GM19438 (cell line): Measurements from ENCODE around the gene SUSD4.
"Not testable (repeated sequence)": the region's sequence is repeated elsewhere in the genome, so short reads cannot be mapped to it uniquely, and the experiment has no call there.

Experiments
- ATAC-seq: cut with Tn5 transposase; IDR thresholded peaks from one replicate; pipeline ENCODE4 v1.9.1; 2021; ENCODE audit warnings: low read depth; ENCODE audit not compliant: unreplicated experiment

Gene SUSD4

DNA sequence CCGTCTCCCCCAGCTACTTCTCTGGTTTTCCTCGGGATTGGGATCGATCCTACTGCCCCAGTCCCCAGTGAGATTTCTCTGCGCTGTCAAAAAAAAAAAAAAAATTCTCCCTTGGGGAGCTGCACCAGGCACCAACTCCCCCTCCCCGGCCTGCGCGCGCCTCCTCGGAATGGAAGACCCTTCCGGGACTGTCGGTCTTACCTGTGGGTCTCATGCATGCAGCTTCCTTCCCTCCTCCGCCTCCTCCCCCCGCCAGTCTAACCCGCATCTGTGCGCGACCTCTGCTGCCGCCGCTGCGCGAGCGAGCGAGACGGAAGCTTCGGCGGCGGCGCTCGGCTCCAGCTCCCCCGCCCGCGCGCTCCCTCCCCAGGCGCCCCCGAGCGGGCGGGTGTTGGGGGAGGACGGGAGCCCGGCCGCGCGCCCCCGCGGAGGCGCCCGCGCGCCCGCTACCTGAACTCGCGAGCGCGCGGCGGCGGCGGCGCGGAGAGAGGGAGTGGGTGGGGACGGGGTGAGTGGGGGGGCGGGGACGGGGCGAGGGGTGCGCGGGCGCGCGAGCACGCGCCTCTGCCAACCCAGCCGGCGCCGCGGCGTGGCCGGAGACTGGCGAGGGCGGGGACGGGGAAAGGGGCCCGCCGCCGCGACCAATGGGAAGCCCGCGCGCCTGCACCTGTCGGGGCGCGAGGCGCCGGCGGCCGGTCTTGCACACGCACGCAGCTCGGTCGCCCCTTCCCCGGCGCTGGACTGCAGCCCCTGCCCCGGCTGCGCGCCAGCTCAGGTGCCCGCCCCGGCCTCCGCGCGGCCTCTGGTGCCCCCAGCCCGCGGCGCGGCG is at the start of gene SUSD4:
Gene SUSD4 (minus strand): TSS at position 321 of the 829 bp plus-strand sequence. CDS start 751 bp downstream, outside the sequence.
- no peak for ATAC-seq

- ATAC-seq, result no peak
Measured at GRCh38 chr1:223413216-223413615, 49.2 kb upstream of the SUSD4 start.

DNA sequence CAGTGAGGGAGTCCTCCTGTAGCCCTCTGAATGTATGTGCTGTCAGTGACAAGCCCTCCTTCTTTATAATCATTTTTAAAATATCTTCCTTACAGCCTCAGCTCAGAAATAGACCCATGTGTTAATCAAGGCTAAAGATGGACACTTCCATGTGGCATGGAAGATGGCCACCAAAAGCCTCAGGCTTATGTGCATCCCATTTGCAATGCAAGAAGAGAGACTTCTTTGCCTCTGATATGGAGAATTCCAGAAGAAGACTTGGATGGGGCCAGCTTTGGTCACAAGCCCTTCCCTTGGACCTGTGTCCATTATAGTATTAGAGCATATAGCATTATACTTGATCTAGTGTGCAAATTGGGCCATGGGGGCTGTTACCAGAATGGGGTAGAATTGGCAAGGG is 47.7 kb upstream of the SUSD4 start:
- no peak for ATAC-seq

DNA sequence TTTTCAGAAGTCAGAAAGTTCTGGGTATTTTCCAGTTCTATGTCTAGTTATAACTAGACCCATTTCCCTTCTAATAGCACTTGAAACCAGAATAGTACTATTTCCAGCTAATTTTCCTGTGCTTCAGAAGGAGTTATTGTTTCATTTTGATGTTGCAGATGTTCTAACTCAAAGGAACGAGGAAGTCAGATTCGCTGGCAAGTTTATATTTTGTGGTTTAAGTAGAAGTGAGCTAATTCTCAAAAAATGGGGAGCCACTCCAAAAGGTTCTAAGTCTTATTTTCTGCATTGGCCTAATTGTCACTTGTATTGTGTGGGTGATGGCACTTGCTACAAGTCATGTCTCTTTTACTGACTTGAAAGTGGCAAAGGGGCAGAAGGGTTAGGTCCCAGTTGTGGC is 47.3 kb upstream of the SUSD4 start:
- no peak for ATAC-seq

GRCh38 chr1:223410036-223410435 is 46.1 kb upstream of the SUSD4 start:
- no peak for ATAC-seq

GRCh38 chr1:223405507-223405906 is 41.5 kb upstream of the SUSD4 start:
- ATAC-seq, result no peak

GRCh38 chr1:223403184-223403815 is 39.3 kb upstream of the SUSD4 start:
- ATAC-seq, result no peak

- ATAC-seq, result no peak
Measured at GRCh38 chr1:223402790-223403142, 38.8 kb upstream of the SUSD4 start.

GRCh38 chr1:223401873-223402789 is 38.2 kb upstream of the SUSD4 start:
- no peak for ATAC-seq

GRCh38 chr1:223399393-223399792 is 35.4 kb upstream of the SUSD4 start:
- not testable (repeated sequence) for ATAC-seq

GRCh38 chr1:223394706-223395105 is 30.7 kb upstream of the SUSD4 start:
- ATAC-seq, result no peak

- ATAC-seq, result no peak
Measured at GRCh38 chr1:223394242-223394641, 30.3 kb upstream of the SUSD4 start.

- ATAC-seq, result no peak
Measured at GRCh38 chr1:223393275-223394214, 29.6 kb upstream of the SUSD4 start, which contains the start of gene CCDC185. Gene CCDC185, plus strand, starts transcription at chr1:223393415. Its CDS starts 61 bp downstream, at chr1:223393476.

DNA sequence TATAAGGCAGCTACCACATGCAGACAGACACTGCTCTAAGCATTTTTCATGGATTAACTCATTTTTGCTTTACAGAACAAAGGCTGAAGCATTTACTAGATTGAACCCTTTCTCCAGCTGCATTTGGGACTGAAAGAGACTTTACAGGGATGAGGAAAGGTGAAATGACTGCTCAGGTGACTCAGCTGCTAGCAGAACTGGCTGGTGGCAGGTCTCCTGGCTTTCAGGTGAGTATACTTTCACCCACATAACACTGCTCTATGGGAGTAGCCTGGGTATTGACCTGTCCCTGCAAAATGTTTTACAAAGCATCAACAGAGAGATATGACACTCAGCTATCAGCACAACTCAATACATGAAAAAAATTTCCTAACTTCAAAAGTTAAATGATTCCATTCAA is 26.6 kb upstream of the SUSD4 start:
- ATAC-seq, result no peak

- ATAC-seq, result no peak
Measured at GRCh38 chr1:223386013-223386412, 22.0 kb upstream of the SUSD4 start.

- no peak for ATAC-seq
Measured at GRCh38 chr1:223378754-223379153, 14.8 kb upstream of the SUSD4 start.

- ATAC-seq, result no peak
Measured at GRCh38 chr1:223374064-223374610, 10.2 kb upstream of the SUSD4 start.

DNA sequence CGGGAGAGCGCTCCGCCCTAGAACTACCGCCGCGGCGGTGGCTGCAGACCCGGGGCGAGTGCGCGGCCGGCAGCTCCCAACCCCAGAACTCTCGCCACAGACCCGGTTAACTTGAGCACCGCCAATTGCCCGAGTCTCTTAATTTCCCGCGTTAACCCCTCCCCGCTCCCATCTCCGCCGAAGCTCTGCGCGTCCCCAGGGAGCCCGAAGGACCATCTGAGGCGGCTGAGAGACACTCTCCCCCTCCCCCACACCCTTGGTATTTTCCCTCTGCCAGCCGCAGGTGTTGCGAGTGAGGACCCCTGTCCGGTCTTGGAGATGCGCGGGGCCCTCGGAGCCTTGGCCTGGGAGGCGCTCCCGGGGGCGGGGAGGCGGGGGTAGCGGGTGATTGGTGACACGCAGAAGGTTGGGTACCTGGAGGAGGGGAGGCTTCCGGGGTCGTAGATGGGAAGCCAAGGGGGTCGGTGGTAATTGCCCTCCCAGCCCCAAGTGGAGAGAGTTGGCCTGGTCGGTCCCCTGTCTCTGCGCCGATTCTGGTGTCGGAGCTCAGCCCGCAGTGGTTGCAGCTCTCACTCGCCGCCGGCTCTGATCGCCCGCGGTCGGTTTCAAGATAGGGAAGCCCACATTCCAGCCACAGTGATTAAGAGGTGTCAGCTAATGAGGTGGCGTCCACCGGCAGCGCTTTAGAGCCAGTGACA is 858 bp upstream of the SUSD4 start:
- no peak for ATAC-seq
